Erythroblast (primary cell): Measurements from ENCODE around the gene CD82.

Experiments used
- GATA1 ChIP-seq: IDR thresholded peaks from 2 replicates; pipeline ENCODE4 v1.6.1; 2011; ENCODE audit warnings: low read depth, mild to moderate bottlenecking, control low read depth, low read length, moderate library complexity
- POLR2A ChIP-seq: IDR thresholded peaks from 2 replicates; pipeline ENCODE4 v1.6.1; 2011; ENCODE audit warnings: mild to moderate bottlenecking, low read length

GRCh38 chr11:44535191-44535980, 30.1 kb upstream of the CD82 start:
- no peak for TF ChIP-seq POLR2A
- no peak for TF ChIP-seq GATA1
